Skeletal muscle cell (primary cell): ENCODE data around the gene PIK3CB.
"Not testable (repeated sequence)": the region's sequence is repeated elsewhere in the genome, so short reads cannot be mapped to it uniquely, and the experiment has no call there.

Experiments
- DNase-seq: peaks from one replicate; pipeline ENCODE4 v3.0.0-alpha.2; 2010; ENCODE audit warnings: low read depth
- H3K4me3 ChIP-seq: 2 replicates; pipeline ENCODE4 v1.5.1; 2011; ENCODE audit warnings: low read depth, mild to moderate bottlenecking, control low read depth, low read length, moderate library complexity

The PIK3CB gene

GRCh38 chr3:138849222-138849940 lies 14.7 kb upstream of the PIK3CB start:
- no peak overlapping the region for H3K4me3 ChIP-seq
- DNase-seq: no peak

DNA sequence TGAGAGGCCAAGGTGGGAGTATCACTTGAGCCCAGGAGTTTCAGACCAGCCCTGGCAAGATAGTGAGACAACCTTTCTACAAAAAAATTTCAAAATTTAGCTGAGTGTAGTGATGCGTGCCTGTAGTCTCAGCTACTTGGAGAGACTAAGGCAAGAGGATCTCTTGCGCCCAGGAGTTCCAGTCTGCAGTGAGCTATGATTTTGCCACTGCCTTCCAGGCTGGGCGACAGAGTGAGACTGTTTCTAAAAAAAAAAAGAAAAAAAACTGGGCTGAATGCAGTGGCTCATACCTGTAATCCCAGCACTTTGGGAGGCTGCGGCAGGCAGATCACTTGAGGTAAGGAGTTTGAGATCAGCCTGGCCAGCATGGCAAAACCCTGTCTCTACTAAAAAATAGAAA lies 14.0 kb upstream of the PIK3CB start:
- no peak overlapping the region for H3K4me3 ChIP-seq
- DNase-seq: no peak

- not testable (repeated sequence) for H3K4me3 ChIP-seq, DNase-seq
These were observed 12.1 kb upstream of the PIK3CB start for GRCh38 chr3:138846824-138847223.

DNA sequence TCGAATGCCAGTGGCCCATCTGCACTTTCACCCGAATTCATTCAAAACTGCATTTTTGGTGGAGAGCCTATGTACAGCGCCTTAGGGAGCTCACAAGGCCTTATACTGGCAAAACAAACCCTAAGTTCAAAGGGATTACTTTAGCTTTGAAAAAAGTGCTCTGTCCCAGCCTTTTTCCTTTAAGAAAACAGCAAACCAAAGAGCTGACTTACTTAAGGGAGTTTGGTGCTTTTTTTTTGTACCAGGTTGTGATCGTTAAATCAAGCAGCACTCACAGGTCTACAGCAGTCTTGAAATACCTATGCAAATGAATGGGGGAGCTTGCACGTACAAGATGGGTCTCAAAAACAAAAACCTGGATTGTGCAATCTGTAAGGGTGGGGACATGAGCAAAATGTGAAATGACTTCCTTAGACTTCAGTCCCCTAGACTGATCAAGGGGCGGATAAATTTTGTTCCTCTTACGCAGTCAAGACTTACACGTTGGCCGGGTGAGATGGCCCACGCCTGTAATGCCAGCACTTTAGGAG lies 11.6 kb upstream of the PIK3CB start:
- no peak overlapping the region for H3K4me3 ChIP-seq
- no peak for DNase-seq

DNA sequence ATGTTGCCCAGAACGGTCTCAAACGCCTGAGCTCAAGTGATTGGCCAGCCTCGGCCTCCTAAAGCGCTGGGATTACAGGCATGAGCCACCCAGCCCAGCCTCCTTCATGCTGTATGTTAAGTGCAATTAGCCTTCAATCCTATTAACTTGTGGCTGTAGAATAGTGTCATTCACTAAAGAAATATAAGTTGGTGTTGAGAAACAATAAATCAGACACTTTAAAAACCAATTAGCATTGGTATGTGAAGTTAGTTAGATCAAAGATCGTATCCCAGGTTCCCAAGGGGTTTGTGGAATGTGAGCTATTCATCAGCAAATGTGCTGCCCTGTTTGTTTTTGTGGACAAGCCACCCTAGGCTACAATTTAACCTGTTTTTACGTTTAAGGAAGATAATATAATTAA lies 11.0 kb upstream of the PIK3CB start:
- no peak for DNase-seq
- H3K4me3 ChIP-seq: no peak overlapping the region

GRCh38 chr3:138845181-138845601 lies 10.5 kb upstream of the PIK3CB start:
- H3K4me3 ChIP-seq: no peak overlapping the region
- no peak for DNase-seq

DNA sequence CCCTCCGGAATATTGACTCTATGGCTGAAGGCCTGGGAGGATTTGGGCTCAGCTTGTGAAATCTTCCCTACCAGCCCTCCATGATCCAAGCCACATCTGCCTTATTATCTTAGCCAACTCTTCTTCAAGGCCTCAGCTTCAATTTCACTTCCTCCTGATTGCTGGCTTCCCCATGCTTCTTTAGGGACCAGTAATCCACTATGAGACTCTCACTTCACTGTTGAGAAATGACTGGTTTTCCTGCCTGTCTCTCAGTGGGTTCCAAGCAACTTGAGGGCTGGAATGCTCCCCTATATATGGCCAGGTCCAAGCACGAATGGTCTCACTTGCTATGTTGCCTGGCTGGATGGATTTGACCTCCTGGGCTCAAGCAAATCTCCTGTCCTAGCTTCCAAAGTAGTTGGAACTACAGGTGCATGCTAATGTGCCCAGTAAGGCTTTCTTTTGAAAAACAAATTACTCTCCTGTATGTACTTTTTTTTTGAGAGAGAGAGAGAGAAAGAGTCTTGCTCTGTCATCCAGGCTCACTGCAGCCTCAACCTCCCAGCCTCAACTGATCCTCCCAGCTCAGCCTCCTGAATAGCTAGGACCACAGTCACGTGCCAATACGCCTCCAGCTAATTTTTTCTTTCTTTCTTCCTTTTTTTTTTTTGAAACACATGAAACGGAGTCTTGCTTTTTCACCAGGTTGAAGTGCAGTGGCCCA lies 7.9 kb upstream of the PIK3CB start:
- DNase-seq: no peak
- no peak overlapping the region for H3K4me3 ChIP-seq

GRCh38 chr3:138838385-138838784 lies 3.7 kb upstream of the PIK3CB start:
- H3K4me3 ChIP-seq, DNase-seq: not testable (repeated sequence)

GRCh38 chr3:138835846-138836245 lies 1.1 kb upstream of the PIK3CB start:
- DNase-seq, H3K4me3 ChIP-seq: not testable (repeated sequence)

DNA sequence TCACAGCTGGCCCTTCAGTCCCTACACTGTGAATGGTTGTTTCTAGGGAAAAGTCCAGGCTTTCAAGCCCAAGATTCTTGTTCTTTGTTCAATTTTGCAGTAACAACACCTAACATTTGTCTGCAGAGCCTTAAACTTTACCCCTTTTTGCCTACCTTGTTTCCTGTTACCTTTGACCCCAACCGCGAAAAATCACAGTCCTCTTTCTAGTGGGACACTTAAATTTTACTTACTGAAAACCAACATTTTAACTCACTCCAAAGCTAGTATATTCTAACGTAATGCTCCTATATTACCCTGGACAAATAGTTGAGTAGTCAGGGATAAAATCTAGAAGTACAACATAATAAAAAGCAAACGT lies 649 bp upstream of the PIK3CB start:
- H3K4me3 ChIP-seq: peak overlapping the region; percentile 82
- DNase-seq: no peak

DNA sequence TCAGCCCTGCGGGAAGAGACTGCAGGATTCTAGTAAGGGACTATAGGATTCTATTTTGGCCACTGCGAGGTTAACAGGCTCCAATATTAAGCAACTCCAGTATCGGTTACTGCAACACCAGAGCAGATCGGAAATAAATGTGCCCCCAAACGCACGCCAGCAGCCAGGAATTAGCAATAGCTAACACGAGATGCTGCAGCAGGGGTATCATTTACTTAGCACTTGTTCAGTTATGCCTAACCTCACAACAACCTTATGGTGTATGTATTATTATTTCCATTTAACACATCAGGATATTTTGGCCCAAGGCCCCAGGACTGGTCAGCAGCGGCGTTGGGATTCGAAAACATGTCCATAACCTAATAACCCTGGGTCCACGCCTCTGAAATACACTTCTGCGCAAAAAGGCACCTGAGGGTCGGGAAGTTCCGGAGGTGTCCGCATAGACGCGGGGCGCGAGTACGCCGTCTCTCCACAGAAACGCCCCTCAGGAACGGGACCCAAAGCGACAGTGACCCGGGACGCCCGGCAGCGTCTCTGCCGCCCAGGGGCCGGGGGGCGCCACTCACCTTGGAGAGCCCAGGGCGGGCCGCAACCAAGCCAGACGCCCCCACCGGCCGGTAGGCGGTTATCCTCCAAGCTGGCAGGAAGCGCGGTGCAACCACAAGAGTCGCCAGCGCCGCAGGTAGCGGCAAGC lies 681 bp downstream of the PIK3CB start:
- no peak for DNase-seq

DNA sequence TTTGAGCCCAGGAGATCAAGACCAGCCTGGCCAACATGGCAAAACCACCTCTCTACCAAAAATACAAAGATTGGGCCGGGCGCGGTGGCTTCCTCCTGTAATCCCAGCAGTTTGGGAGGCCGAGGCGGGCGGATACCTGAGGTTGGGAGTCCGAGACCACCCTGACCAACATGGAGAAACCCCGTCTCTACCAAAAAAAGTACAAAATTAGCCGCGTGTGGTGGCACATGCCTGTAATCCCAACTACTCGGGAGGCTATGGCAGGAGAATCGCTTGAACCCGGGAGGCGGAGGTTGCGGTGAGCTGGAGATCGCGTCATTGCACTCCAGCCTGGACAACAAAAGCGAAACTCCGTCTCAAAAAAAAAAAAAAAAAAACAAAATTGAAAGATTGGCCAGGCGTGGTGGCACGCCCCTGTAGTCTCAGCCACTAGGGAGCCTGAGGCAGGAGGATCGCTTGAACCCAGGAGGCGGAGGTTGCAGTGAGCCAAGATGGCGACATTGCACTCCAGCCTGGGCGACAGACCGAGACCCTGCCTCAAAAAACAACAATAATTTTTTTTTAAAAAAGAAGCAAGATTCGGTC lies 2.2 kb downstream of the PIK3CB start:
- not testable (repeated sequence) for H3K4me3 ChIP-seq, DNase-seq

More for the DNA sequence above, 681 bp downstream of the PIK3CB start:
- H3K4me3 ChIP-seq: peak overlapping the region; percentile 82

DNA sequence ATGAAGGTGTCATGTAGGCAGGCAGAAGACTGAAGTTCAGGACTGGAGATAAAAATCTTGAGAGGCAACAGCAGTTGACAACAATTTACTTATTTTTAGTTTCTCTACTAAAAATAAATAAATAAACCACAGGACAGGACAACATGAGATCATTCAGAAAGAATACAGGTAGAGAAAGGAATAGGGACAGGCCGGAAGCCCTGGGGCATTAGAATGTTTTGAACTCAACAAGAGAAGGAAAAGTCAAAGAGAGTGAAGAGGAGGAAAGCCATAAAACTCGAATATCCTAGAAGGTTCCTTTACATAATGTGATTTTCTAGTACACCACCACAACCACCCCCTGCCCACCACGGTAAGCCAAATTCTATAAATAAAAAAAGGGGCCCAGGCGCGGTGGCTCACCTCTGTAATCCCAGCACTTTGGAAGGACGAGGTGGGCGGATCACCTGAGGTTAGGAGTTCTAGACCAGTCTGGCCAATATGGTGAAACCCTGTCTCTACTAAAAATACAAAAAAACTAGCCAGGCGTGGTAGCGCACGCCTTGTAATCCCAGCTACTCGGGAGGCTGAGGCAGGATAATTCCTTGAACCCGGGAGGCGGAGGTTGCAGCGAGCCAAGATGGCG lies 4.7 kb downstream of the PIK3CB start:
- H3K4me3 ChIP-seq: no peak overlapping the region
- no peak for DNase-seq

DNA sequence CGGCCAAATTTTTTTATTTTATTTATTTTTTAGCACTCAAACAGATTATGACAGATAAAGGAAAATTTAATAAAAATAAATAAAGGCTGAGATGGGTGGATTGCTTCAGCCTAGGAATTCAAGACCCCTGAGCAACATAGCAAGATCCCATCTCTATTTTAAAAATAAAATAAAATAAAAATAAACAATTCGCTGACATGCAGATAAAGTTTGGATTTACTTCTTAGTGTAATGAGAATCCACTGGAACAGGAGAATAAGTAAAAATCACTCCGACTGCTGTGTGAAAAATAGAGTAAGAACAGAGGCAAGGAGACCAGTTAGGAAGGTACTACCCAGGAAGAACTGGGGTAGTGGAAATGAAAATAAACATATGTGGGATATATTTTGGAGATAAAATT lies 5.6 kb downstream of the PIK3CB start:
- no peak for DNase-seq
- no peak overlapping the region for H3K4me3 ChIP-seq

- H3K4me3 ChIP-seq: no peak overlapping the region
- no peak for DNase-seq
These were observed 7.5 kb downstream of the PIK3CB start for GRCh38 chr3:138827222-138827621.

DNA sequence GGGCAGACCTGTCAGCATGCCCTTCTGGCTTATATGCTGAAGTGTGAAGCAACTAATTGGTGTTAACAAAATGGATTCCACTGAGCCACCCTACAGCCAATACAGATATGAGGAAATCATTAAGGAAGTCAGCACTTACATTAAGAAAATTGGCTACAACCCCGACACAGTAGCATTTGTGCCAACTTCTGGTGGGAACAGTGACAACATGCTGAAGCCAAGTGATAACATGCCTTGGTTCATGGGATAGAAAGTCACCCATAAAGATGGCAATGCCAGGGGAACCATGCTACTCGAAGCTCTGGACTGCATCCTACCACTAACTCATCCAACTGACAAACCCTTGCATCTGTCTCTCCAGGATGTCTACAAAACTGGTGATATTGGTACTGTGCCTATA lies 9.4 kb downstream of the PIK3CB start:
- no peak overlapping the region for H3K4me3 ChIP-seq
- no peak for DNase-seq

DNA sequence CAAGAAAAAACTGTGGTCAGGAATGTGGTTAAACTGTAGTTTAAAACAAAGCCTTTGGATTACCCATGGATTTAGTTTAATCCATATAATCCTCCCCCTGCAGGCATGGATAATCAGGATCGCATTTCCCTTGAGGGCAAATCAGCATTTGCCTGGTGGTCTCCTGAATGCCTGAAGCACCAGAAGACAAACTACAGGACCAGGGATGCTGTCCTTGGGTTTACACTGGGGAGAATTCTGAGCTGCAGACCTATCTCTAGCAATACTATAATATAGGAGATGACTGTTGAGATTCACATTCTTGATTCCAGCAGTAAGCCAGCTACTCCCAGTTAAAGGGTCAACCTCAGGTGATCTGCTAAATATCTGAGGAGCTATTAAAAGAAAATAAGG lies 10.6 kb downstream of the PIK3CB start:
- no peak overlapping the region for H3K4me3 ChIP-seq
- no peak for DNase-seq

- not testable (repeated sequence) for DNase-seq, H3K4me3 ChIP-seq
These were observed 14.3 kb downstream of the PIK3CB start for GRCh38 chr3:138820379-138820778.

- no peak for DNase-seq
- no peak overlapping the region for H3K4me3 ChIP-seq
These were observed 16.4 kb downstream of the PIK3CB start for GRCh38 chr3:138818185-138818860.
